Left cardiac atrium (tissue), 2 donors: Measurements from ENCODE around the gene HSPA8. TPM values are rescaled to one million over a fixed set of nuclear protein-coding genes. Genes with fewer than 3 reads are reported as not detected.

ENCODE experiments used
- total RNA-seq, 2 donors: library from RNA; stranded (reverse); fragmentation: NEBNext Ultra II Directional; extraction: Animal tissue kit (Norgen Biotek cat#: 25700); gene quantifications; one replicate each; pipeline ENCODE4 v1.2.1, GENCODE V29; 2021
- donor health status: DM: no; HTN: yes; CAD: no; lungs with severe emphysema.
- donor health status: DM: yes; HTN: yes; CAD: no.

The HSPA8 gene
- total RNA-seq, 2 donors from 2014 or later: 807 to 922 TPM

Other genes with a start within 250 kb of the HSPA8 start
- gene CRTAM, start 223.6 kb downstream of the HSPA8 start, total RNA-seq: under 1 TPM; 0.13 to 0.27 TPM
- gene JHY, start 179.4 kb downstream of the HSPA8 start, total RNA-seq: 1 to 10 TPM; 3.2 to 3.9 TPM
- not detected for gene BSX, start 80.3 kb downstream of the HSPA8 start, total RNA-seq
- 10 to 100 TPM; 30.6 to 38.6 TPM for gene CLMP, start 133.1 kb upstream of the HSPA8 start, total RNA-seq